Ecto neural progenitor cell (in vitro differentiated cells): ENCODE results near the gene STUM.
"Not testable (repeated sequence)": the region's sequence is repeated elsewhere in the genome, so short reads cannot be mapped to it uniquely, and the experiment has no call there.

Source experiments
- DNase-seq: peaks from one replicate; pipeline ENCODE4 v3.0.0-alpha.2; 2018; ENCODE audit warnings: low spot score

The STUM gene

DNA sequence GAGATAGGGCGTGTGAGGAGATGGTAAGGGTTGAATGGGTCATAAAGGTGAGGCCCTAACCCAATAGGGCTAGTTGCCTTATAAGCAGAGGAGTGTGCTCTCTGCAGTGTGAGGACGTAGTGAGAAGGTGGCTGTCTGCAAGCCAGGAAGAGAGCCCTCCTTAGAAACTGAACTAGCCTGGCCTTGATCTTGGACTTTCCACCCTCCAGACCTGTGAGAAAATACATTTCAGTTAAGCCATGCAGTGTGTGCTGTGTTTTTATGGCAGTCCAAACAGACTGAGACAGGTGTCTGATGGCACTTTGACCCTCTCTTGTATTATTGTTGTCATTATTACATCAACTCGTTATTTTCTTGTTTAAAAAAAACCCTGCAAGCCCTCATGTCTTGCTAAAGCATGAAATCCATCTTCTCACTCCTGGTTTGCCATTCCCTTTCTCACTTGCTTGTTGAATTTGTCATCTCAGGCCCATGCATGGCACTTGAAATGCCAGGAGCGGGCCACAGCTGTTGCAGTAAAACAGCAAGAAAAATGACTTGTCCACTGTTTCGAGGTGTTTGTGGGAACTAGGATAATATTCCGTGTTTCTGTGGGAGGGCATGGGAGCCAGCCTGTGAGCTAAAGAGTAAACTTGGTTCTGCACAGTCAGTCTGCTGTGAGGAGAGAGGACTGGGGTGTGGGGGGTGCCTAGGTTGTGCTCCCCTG is 78.6 kb downstream of the STUM start:
- no peak for DNase-seq

- DNase-seq, result no peak
Observed at GRCh38 chr1:226627924-226628611, 79.5 kb downstream of the STUM start.

- DNase-seq, result no peak
Observed at GRCh38 chr1:226628612-226629155, 80.1 kb downstream of the STUM start.

GRCh38 chr1:226629210-226629895 is 80.8 kb downstream of the STUM start:
- no peak for DNase-seq

DNA sequence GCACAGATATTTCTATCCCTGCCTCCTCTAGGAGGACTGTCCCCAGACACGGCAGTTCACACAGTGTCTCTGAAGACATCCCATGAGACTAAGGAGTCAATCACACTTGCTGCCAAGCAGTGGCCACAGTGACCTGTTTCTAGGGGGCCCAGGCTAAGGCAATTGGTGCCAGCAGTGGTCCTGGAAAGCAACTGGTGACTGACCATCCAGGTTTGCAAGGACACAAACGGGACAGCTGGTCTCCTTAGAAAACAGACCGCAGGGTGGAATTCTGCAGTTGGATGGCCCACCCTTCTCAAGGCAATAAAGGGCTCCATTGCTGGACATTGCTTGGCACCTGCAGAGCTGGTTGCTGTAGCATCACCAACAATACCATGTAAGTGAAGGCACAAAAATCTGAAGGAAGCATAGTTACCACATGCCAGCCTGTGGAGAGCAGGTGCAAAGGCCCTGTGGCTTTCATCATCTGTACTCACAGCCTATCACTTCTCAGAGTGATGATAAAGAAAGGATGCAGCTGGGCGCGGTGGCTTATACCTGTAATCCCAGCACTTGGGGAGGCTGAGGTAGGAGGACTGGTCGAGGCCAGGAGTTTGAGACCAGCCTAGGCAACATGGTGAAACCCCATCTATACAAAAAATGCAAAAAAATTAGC is 81.5 kb downstream of the STUM start:
- DNase-seq, result no peak

DNA sequence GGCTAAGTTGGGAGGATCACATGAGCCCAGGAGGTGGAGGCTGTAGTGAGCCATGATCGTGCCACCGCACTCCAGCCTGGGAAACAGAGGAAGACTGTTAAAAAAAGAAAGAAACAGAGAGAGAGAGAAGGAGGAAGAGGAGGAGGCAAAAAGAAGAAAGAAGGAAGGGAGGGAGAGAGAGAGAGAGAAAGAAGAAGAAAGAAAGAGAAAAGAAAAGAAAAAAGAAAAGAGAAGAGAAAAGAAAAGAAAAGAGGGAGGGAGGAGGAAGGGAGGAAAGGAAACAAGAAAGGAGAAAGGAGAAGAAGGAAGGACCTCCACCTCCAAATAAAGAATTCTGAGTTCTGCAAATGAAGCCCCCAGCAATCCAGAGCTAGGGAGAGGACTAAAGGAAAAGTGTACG is 82.0 kb downstream of the STUM start:
- DNase-seq, result no peak

GRCh38 chr1:226631229-226632000 is 82.9 kb downstream of the STUM start:
- no peak for DNase-seq

- no peak for DNase-seq
Observed at GRCh38 chr1:226632169-226632879, 83.8 kb downstream of the STUM start.

DNA sequence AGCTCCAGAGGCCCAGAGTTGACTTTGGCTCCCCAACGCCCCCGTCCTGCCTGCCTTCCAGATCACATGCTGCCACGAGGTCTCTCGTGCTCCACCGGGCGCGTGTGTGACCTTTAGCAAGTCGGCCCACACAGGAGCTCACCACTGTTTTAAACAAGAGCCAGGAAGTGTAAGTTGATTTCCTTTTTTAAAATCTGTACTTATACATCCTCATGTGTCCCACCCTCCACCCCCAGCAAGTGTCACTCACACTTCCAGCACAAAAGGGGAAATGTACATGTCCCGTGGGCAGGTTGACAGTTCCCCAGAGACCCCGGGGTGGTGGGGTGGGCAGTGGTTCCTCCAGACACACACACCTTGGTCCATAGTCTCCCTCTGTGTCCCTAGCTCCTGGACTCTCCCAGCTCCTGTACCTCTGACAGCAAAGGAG is 84.4 kb downstream of the STUM start:
- DNase-seq, result no peak

- no peak for DNase-seq
Observed at GRCh38 chr1:226633541-226634165, 85.1 kb downstream of the STUM start.

GRCh38 chr1:226634166-226634588 is 85.6 kb downstream of the STUM start:
- DNase-seq, result peak; percentile 87

GRCh38 chr1:226634611-226635246 is 86.2 kb downstream of the STUM start:
- DNase-seq, result no peak

DNA sequence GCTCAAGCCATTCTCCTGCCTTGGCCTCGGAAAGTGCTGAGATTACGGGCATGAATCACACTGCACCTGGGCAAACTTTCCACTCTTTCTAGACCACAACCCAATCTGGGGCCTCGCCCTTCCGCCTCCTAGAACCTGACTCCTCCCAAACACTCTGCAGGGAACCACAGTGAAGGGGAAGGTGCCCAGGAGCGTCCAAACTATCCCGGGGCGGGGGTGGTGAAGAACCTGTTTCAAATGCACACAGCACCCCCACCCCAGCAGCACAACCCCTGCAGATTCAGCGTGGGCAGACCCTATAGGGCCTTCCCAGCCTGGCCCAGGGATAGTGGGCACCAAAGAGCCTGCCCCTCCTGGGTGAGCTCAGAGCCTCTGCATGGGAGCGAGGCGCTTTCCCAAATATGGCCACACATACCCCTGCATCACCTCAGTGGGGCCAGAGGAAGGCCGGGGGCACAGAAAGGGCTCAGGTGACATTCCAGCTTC is 86.9 kb downstream of the STUM start:
- DNase-seq, result no peak

DNA sequence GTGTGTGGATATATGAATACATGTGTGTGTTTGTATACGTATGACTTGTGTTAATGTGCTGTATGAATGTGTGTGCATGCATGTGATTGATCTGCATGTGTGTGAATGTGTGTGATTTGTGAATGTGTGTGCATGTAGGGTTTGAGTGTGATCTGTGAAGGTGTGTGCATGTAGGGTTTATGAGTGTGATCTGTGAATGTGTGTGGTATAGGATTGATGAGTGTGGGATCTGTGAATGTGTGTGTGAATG is 88.2 kb downstream of the STUM start:
- DNase-seq, result no peak

- DNase-seq, result no peak
Observed at GRCh38 chr1:226637147-226637935, 88.8 kb downstream of the STUM start.

GRCh38 chr1:226638001-226638601 is 89.5 kb downstream of the STUM start:
- no peak for DNase-seq

- no peak for DNase-seq
Observed at GRCh38 chr1:226638608-226639007, 90.0 kb downstream of the STUM start.

DNA sequence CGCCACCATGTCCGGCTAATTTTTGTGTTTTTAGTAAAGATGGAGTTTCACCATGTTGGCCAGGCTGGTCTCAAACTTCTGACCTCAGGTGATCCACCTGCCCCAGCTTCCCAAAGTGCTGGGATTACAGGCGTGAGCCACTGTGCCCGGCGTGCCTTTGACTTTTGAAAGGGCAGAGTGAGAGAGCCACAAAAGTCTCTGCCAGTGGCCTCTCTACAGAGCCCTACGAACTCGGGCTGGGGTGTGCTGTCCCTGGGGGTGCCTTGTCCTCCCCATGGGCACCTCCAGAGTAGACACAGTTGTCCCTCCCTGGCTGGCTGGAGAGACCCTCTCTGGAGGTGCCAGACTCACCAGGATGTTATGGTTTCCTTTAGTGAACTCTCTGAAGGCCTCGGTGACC is 90.6 kb downstream of the STUM start:
- DNase-seq, result not testable (repeated sequence)

GRCh38 chr1:226639631-226640061 is 91.1 kb downstream of the STUM start:
- no peak for DNase-seq
